Amniotic stem cell (primary cell): ENCODE data around the gene CD300A.
"Not testable (repeated sequence)": the region's sequence is repeated elsewhere in the genome, so short reads cannot be mapped to it uniquely, and the experiment has no call there.

Source experiments
- DNase-seq: peaks from one replicate; lab custom pipeline; 2025; lab: John Stamatoyannopoulos, UW

CD300A gene

GRCh38 chr17:74480290-74480689 is 13.9 kb downstream of the CD300A start:
- no peak for DNase-seq

- no peak for DNase-seq
These were observed 15.2 kb downstream of the CD300A start for GRCh38 chr17:74481621-74482020.

- no peak for DNase-seq
These were observed 17.6 kb downstream of the CD300A start for GRCh38 chr17:74484066-74484465.

GRCh38 chr17:74485022-74485743 is 18.7 kb downstream of the CD300A start:
- DNase-seq = no peak

GRCh38 chr17:74485841-74486240 is 19.4 kb downstream of the CD300A start:
- DNase-seq = no peak

GRCh38 chr17:74488276-74488675 is 21.8 kb downstream of the CD300A start:
- DNase-seq = not testable (repeated sequence)

- no peak for DNase-seq
These were observed 24.3 kb downstream of the CD300A start for GRCh38 chr17:74490716-74491115.

- no peak for DNase-seq
These were observed 25.2 kb downstream of the CD300A start for GRCh38 chr17:74491626-74492025.

- no peak for DNase-seq
These were observed 26.9 kb downstream of the CD300A start for GRCh38 chr17:74493331-74493833.

GRCh38 chr17:74497471-74497870 is 31.0 kb downstream of the CD300A start:
- no peak for DNase-seq

- no peak for DNase-seq
These were observed 33.6 kb downstream of the CD300A start for GRCh38 chr17:74499992-74500391.

- no peak for DNase-seq
These were observed 36.4 kb downstream of the CD300A start for GRCh38 chr17:74502861-74503260.

- not testable (repeated sequence) for DNase-seq
These were observed 37.5 kb downstream of the CD300A start for GRCh38 chr17:74503949-74504348.

GRCh38 chr17:74508156-74508555 is 41.7 kb downstream of the CD300A start:
- DNase-seq = no peak

GRCh38 chr17:74512036-74512435 is 45.6 kb downstream of the CD300A start:
- DNase-seq = no peak

GRCh38 chr17:74512624-74513091 is 46.2 kb downstream of the CD300A start:
- DNase-seq = no peak

GRCh38 chr17:74513987-74514631 is 47.7 kb downstream of the CD300A start:
- DNase-seq = no peak

- DNase-seq = no peak
These were observed 48.3 kb downstream of the CD300A start for GRCh38 chr17:74514632-74515334.

GRCh38 chr17:74515941-74516340 is 49.5 kb downstream of the CD300A start:
- no peak for DNase-seq

- DNase-seq = no peak
These were observed 50.3 kb downstream of the CD300A start for GRCh38 chr17:74516561-74517328.

GRCh38 chr17:74518413-74518981 is 52.1 kb downstream of the CD300A start:
- DNase-seq = not testable (repeated sequence)

GRCh38 chr17:74520016-74520434 is 53.6 kb downstream of the CD300A start:
- DNase-seq = no peak
